HEK293 (cell line): Measurements from ENCODE around the gene SART1.
A peak's percentile ranks its signal among the peaks of the same experiment; 100 is the strongest.

ENCODE experiments used
- CTCF ChIA-PET: fragments of 350-600 bp; formaldehyde crosslinking; extraction: SDS; loops from one replicate; lab custom pipeline; 2021; ENCODE audit warnings: antibody characterized with exemption; lab: Yijun Ruan, JAX
- POLR2A ChIA-PET: fragments of 300-600 bp; formaldehyde crosslinking; extraction: SDS; loops from one replicate; lab custom pipeline; 2020; ENCODE audit warnings: antibody characterized with exemption, inconsistent platforms; lab: Yijun Ruan, JAX
- H3K27ac ChIP-seq: fragments of 200-500 bp; sonication (Bioruptor generic); 2 replicates; pipeline ENCODE4 v1.5.1; 2014; ENCODE audit warnings: low read depth, low read length, control low read depth, inconsistent platforms; ENCODE audit errors: extremely low read depth
- H3K36me3 ChIP-seq, 2 experiments: fragments of 200-500 bp in 1 of 2; sonication (Bioruptor generic) in 1 of 2; 1 replicate in 1 of 2; 2 replicates in 1 of 2; pipeline ENCODE4 v1.5.1; 2014 to 2017; ENCODE audit warnings: inconsistent platforms in 2 of 2, low read length in 2 of 2; ENCODE audit not compliant: control insufficient read depth in 2 of 2, insufficient read depth in 1 of 2
- H3K4me1 ChIP-seq: fragments of 200-500 bp; sonication (Bioruptor generic); 2 replicates; pipeline ENCODE4 v1.5.1; 2014; ENCODE audit warnings: mild to moderate bottlenecking, low read length, inconsistent platforms; ENCODE audit not compliant: control insufficient read depth, insufficient read depth
- H3K4me3 ChIP-seq: 2 replicates; pipeline ENCODE4 v1.5.1; 2011; ENCODE audit warnings: low read depth, mild to moderate bottlenecking, control low read depth, low read length, moderate library complexity
- H3K9me3 ChIP-seq: fragments of 200-500 bp; sonication (Bioruptor generic); 2 replicates; pipeline ENCODE4 v1.5.1; 2014; ENCODE audit warnings: low read depth, low read length, inconsistent platforms; ENCODE audit not compliant: control insufficient read depth, insufficient read depth
- AEBP2 ChIP-seq: fragments of 450-650 bp; formaldehyde crosslinking; IDR thresholded peaks from 2 replicates; pipeline ENCODE4 v1.5.1; 2016; ENCODE audit warnings: missing biosample characterization, missing genetic modification characterization, borderline replicate concordance
- ELK4 ChIP-seq: IDR thresholded peaks from 2 replicates; pipeline ENCODE4 v1.6.1; 2011; ENCODE audit warnings: mild to moderate bottlenecking, low read depth, low read length, borderline replicate concordance
- HIC1 ChIP-seq: fragments of 450-650 bp; formaldehyde crosslinking; IDR thresholded peaks from 2 replicates; pipeline ENCODE4 v1.5.1; 2016; ENCODE audit warnings: missing biosample characterization, missing genetic modification characterization
- KLF16 ChIP-seq: fragments of 450-650 bp; formaldehyde crosslinking; IDR thresholded peaks from 2 replicates; pipeline ENCODE4 v1.5.1; 2017; ENCODE audit warnings: missing biosample characterization, missing genetic modification characterization
- KLF17 ChIP-seq: fragments of 450-650 bp; formaldehyde crosslinking; IDR thresholded peaks from 2 replicates; pipeline ENCODE4 v1.5.1; 2016; ENCODE audit warnings: missing biosample characterization, missing genetic modification characterization
- KLF7 ChIP-seq: fragments of 450-650 bp; formaldehyde crosslinking; IDR thresholded peaks from 2 replicates; pipeline ENCODE4 v1.5.1; 2016; ENCODE audit warnings: missing biosample characterization, missing genetic modification characterization, borderline replicate concordance
- KLF8 ChIP-seq: fragments of 450-650 bp; formaldehyde crosslinking; IDR thresholded peaks from 2 replicates; pipeline ENCODE4 v1.5.1; 2016; ENCODE audit warnings: missing biosample characterization, missing genetic modification characterization
- MZF1 ChIP-seq: fragments of 450-650 bp; formaldehyde crosslinking; IDR thresholded peaks from 2 replicates; pipeline ENCODE4 v1.5.1; 2017; ENCODE audit warnings: missing biosample characterization, missing genetic modification characterization, borderline replicate concordance
- ZFHX2 ChIP-seq: fragments of 450-650 bp; formaldehyde crosslinking; conservative IDR thresholded peaks from 2 replicates; pipeline ENCODE4 v1.5.1; 2016; ENCODE audit warnings: missing biosample characterization, missing genetic modification characterization
- ZFP41 ChIP-seq: fragments of 450-650 bp; formaldehyde crosslinking; IDR thresholded peaks from 2 replicates; pipeline ENCODE4 v1.5.1; 2016; ENCODE audit warnings: missing biosample characterization, missing genetic modification characterization, borderline replicate concordance
- ZNF10 ChIP-seq: fragments of 450-650 bp; formaldehyde crosslinking; IDR thresholded peaks from 2 replicates; pipeline ENCODE4 v1.5.1; 2017; ENCODE audit warnings: missing biosample characterization, missing genetic modification characterization
- ZNF132 ChIP-seq: fragments of 450-650 bp; formaldehyde crosslinking; IDR thresholded peaks from 2 replicates; pipeline ENCODE4 v1.5.1; 2017; ENCODE audit warnings: missing biosample characterization, missing genetic modification characterization, borderline replicate concordance
- ZNF140 ChIP-seq: fragments of 450-650 bp; formaldehyde crosslinking; IDR thresholded peaks from 2 replicates; pipeline ENCODE4 v1.5.1; 2016; ENCODE audit warnings: missing biosample characterization, missing genetic modification characterization
- ZNF157 ChIP-seq: fragments of 450-650 bp; formaldehyde crosslinking; IDR thresholded peaks from 2 replicates; pipeline ENCODE4 v1.5.1; 2016; ENCODE audit warnings: missing biosample characterization, missing genetic modification characterization
- ZNF311 ChIP-seq: fragments of 450-650 bp; formaldehyde crosslinking; IDR thresholded peaks from 2 replicates; pipeline ENCODE4 v1.5.1; 2017; ENCODE audit warnings: missing biosample characterization, missing genetic modification characterization, borderline replicate concordance
- ZNF416 ChIP-seq: fragments of 450-650 bp; formaldehyde crosslinking; IDR thresholded peaks from 2 replicates; pipeline ENCODE4 v1.5.1; 2016; ENCODE audit warnings: missing biosample characterization, missing genetic modification characterization
- ZNF488 ChIP-seq: fragments of 450-650 bp; formaldehyde crosslinking; IDR thresholded peaks from 2 replicates; pipeline ENCODE4 v1.5.1; 2016; ENCODE audit warnings: missing biosample characterization, missing genetic modification characterization
- ZNF529 ChIP-seq: fragments of 450-650 bp; formaldehyde crosslinking; IDR thresholded peaks from 2 replicates; pipeline ENCODE4 v1.5.1; 2017; ENCODE audit warnings: missing genetic modification characterization, missing biosample characterization; ENCODE audit not compliant: insufficient replicate concordance
- ZNF580 ChIP-seq: fragments of 450-650 bp; formaldehyde crosslinking; IDR thresholded peaks from 2 replicates; pipeline ENCODE4 v1.5.1; 2016; ENCODE audit warnings: missing biosample characterization, missing genetic modification characterization
- ZNF626 ChIP-seq: fragments of 450-650 bp; sonication (Bioruptor Pico); formaldehyde crosslinking; IDR thresholded peaks from 2 replicates; pipeline ENCODE4 v1.5.1; 2018; ENCODE audit warnings: missing biosample characterization, missing genetic modification characterization, inconsistent platforms
- ZNF645 ChIP-seq: fragments of 450-650 bp; formaldehyde crosslinking; IDR thresholded peaks from 2 replicates; pipeline ENCODE4; 2016; ENCODE audit warnings: missing biosample characterization, missing genetic modification characterization
- ZSCAN23 ChIP-seq: fragments of 450-650 bp; formaldehyde crosslinking; IDR thresholded peaks from 2 replicates; pipeline ENCODE4 v1.5.1; 2016; ENCODE audit warnings: missing biosample characterization, missing genetic modification characterization

SART1 gene

GRCh38 chr11:65917077-65917433, 44.5 kb upstream of the SART1 start:
- no peak for TF ChIP-seq ZNF416 (tag by site-specific recombination)
- TF ChIP-seq KLF8 (tag by site-specific recombination): no peak
- TF ChIP-seq ZNF645 (tag by site-specific recombination): no peak
- TF ChIP-seq AEBP2: no peak
- no peak for TF ChIP-seq ZNF157
- no peak for TF ChIP-seq KLF16
- no peak for TF ChIP-seq ZNF626 (tag by site-specific recombination)
- no peak for TF ChIP-seq ZFP41 (tag by site-specific recombination)
- no peak for TF ChIP-seq KLF7 (tag by site-specific recombination)
- TF ChIP-seq ZNF529: no peak
- TF ChIP-seq ZNF580: no peak
- TF ChIP-seq ZNF488 (tag by site-specific recombination): no peak
- TF ChIP-seq ELK4: no peak
- no peak for TF ChIP-seq ZSCAN23 (tag by site-specific recombination)
- TF ChIP-seq KLF17: no peak
- Histone ChIP-seq H3K4me1 (no peaks in the 10 kb centered on the region; the same call in 1 of the 2 replicates), H3K27ac (no peak overlapping the region), H3K36me3 (peaks cover 0 to 4% of the 10 kb centered on the region in 2 experiments; a peak in 1 of 3 replicates), H3K4me3 (no peak overlapping the region), H3K9me3 (no peaks in the 10 kb centered on the region)
- CTCF ChIA-PET: interaction anchor here (0.5 to 1.0 kb wide), 5 partner anchors 26 to 324 kb away, joined by 3 to 6 read pairs (median 3); partner anchors contain the start of gene CCDC85B
- POLR2A ChIA-PET: no interaction called here

- Histone ChIP-seq H3K36me3 (peaks cover 0 to 10% of the 10 kb centered on the region in 2 experiments; a peak in 1 of 3 replicates), H3K4me1 (no peaks in the 10 kb centered on the region; the same call in 1 of the 2 replicates), H3K4me3 (peak overlapping the region; percentile 63), H3K27ac (no peak overlapping the region), H3K9me3 (no peaks in the 10 kb centered on the region)
- ChIA-PET POLR2A (interaction anchor here (1.3 to 2.3 kb wide), 4 partner anchors 27 to 302 kb away, joined by 3 to 12 read pairs (median 6); partner anchors contain the start of genes CCDC85B, FIBP and PCNX3), CTCF (interaction anchor here (0.5 to 1.2 kb wide), 10 partner anchors 27 to 324 kb away, joined by 3 to 6 read pairs (median 3); partner anchors contain the start of genes CCDC85B and MUS81)
- TF ChIP-seq MZF1 (tag by site-specific recombination): no peak
- TF ChIP-seq ZFHX2 (tag by site-specific recombination): peak; percentile 18; the same call in 1 of the 2 replicates
- TF ChIP-seq ZNF132 (tag by site-specific recombination): no peak
- TF ChIP-seq ZNF10 (tag by site-specific recombination): no peak
- TF ChIP-seq ZNF311: no peak
- no peak for TF ChIP-seq ZNF645 (tag by site-specific recombination)
- no peak for TF ChIP-seq KLF7 (tag by site-specific recombination)
- peak; percentile 78 for TF ChIP-seq HIC1 (tag by site-specific recombination)
- TF ChIP-seq ZSCAN23 (tag by site-specific recombination): no peak
- TF ChIP-seq ZNF140 (tag by site-specific recombination): no peak
Observed at GRCh38 chr11:65917434-65918210, 43.9 kb upstream of the SART1 start.
